Keratinocyte (primary cell): ENCODE data around the gene MICALL2. TPM values are rescaled to one million over a fixed set of nuclear protein-coding genes. Genes with fewer than 3 reads are reported as not detected.

Source experiments
- DNase-seq: peaks from one replicate; pipeline ENCODE4 v3.0.0-alpha.2; 2011; ENCODE audit warnings: low read depth, missing footprints, low spot score
- FAIRE-seq: peaks from 2 replicates; lab custom pipeline; 2011; peaks lifted over from hg19 to GRCh38; lab: Jason Lieb, UNC
- H2AFZ ChIP-seq: 2 replicates; pipeline ENCODE4 v1.6.0; 2012; ENCODE audit warnings: low read length, control low read depth, inconsistent platforms; ENCODE audit not compliant: control insufficient read depth
- H3K27ac ChIP-seq: 2 replicates; pipeline ENCODE4 v1.5.1; 2011; ENCODE audit warnings: low read length; ENCODE audit not compliant: control insufficient read depth, insufficient read depth
- H3K27me3 ChIP-seq: 3 replicates; pipeline ENCODE4 v1.6.0; 2011; ENCODE audit warnings: low read length; ENCODE audit not compliant: control insufficient read depth, insufficient read depth; ENCODE audit errors: extremely low read depth
- H3K36me3 ChIP-seq, 2 experiments: 2 replicates in 1 of 2; 3 replicates in 1 of 2; pipeline ENCODE4 v1.5.1; 2011; ENCODE audit warnings: low read length in 2 of 2, mild to moderate bottlenecking in 1 of 2; ENCODE audit not compliant: control insufficient read depth in 2 of 2, insufficient read depth in 2 of 2; ENCODE audit errors: extremely low read depth in 1 of 2
- H3K4me1 ChIP-seq: 3 replicates; pipeline ENCODE4 v1.5.1; 2011; ENCODE audit warnings: low read length; ENCODE audit not compliant: control insufficient read depth, insufficient read depth; ENCODE audit errors: extremely low read depth
- H3K4me2 ChIP-seq: 3 replicates; pipeline ENCODE4 v1.6.0; 2011; ENCODE audit warnings: low read depth, low read length; ENCODE audit not compliant: control insufficient read depth, insufficient read depth; ENCODE audit errors: extremely low read depth
- H3K4me3 ChIP-seq, 3 experiments: fragments of 200-600 bp in 1 of 3; sonication (generic) in 1 of 3; 2 replicates in 2 of 3; 3 replicates in 1 of 3; pipeline ENCODE4 v1.5.1; 2011 to 2016; ENCODE audit warnings: low read length in 3 of 3, mild to moderate bottlenecking in 3 of 3, control low read depth in 2 of 3, inconsistent platforms in 1 of 3, low read depth in 1 of 3, mixed read lengths in 1 of 3, mixed run types in 1 of 3, moderate library complexity in 1 of 3; ENCODE audit not compliant: control insufficient read depth in 2 of 3, insufficient read depth in 2 of 3; ENCODE audit errors: extremely low read depth in 1 of 3
- H3K79me2 ChIP-seq: 2 replicates; pipeline ENCODE4 v1.6.0; 2012; ENCODE audit warnings: low read length; ENCODE audit not compliant: control insufficient read depth, insufficient read depth
- H3K9ac ChIP-seq: 3 replicates; pipeline ENCODE4 v1.6.0; 2011; ENCODE audit warnings: low read length; ENCODE audit not compliant: control insufficient read depth, insufficient read depth; ENCODE audit errors: extremely low read depth
- H3K9me1 ChIP-seq: 3 replicates; pipeline ENCODE4 v1.6.0; 2011; ENCODE audit warnings: low read length; ENCODE audit not compliant: control insufficient read depth, insufficient read depth; ENCODE audit errors: extremely low read depth
- H3K9me3 ChIP-seq: 2 replicates; pipeline ENCODE4 v1.5.1; 2012; ENCODE audit warnings: low read depth, low read length; ENCODE audit not compliant: control insufficient read depth
- H4K20me1 ChIP-seq: 3 replicates; pipeline ENCODE4 v1.6.0; 2011; ENCODE audit warnings: low read length; ENCODE audit not compliant: control insufficient read depth, insufficient read depth; ENCODE audit errors: extremely low read depth
- EZH2 ChIP-seq: IDR thresholded peaks from one replicate; pipeline ENCODE4 v1.6.1; 2012; ENCODE audit warnings: inconsistent platforms, mild to moderate bottlenecking, low read length, moderate library complexity
- dilution Hi-C: fragments of 300-500 bp; cut with MboI; formaldehyde crosslinking; loops from one replicate; pipeline ENCODE4 v1.7.0; 2020; ENCODE audit warnings: low sequenced_read_pairs; ENCODE audit not compliant: extremely low pct_ligation_motif_present
- polyA plus RNA-seq, 5 experiments: library from polyadenylated mRNA; depleted of rRNA in 3 of 5; stranded (reverse) in 3 of 5; stranded (forward) in 1 of 5; unstranded in 1 of 5; fragments of >200 nt; gene quantifications; 1 replicate in 1 of 5; 2 replicates in 3 of 5; 3 replicates in 1 of 5; pipeline versions ENCODE4 v1.2.1 to v1.2.3, GENCODE V29; 2011 to 2012; ENCODE audit warnings: missing spikeins in 2 of 5, low read depth in 1 of 5, low replicate concordance in 1 of 5
- TF ChIP-seq, protein P1 (sequence below), 3 experiments: IDR thresholded peaks in 1 of 3; conservative IDR thresholded peaks in 1 of 3; optimal IDR thresholded peaks in 1 of 3; 2 replicates in 2 of 3; 3 replicates in 1 of 3; pipeline versions ENCODE3 to v1.5.1; 2011; ENCODE audit warnings: low read length in 3 of 3, mild to moderate bottlenecking in 3 of 3, moderate library complexity in 2 of 3, control low read depth in 1 of 3, inconsistent platforms in 1 of 3; ENCODE audit not compliant: insufficient read depth in 2 of 3; ENCODE audit errors: extremely low read depth in 1 of 3

Gene MICALL2
- polyA plus RNA-seq, 1 donor (not counting 4 experiments of a cell fraction or from before 2014, with no cell fraction given) = 10.4 TPM

DNA sequence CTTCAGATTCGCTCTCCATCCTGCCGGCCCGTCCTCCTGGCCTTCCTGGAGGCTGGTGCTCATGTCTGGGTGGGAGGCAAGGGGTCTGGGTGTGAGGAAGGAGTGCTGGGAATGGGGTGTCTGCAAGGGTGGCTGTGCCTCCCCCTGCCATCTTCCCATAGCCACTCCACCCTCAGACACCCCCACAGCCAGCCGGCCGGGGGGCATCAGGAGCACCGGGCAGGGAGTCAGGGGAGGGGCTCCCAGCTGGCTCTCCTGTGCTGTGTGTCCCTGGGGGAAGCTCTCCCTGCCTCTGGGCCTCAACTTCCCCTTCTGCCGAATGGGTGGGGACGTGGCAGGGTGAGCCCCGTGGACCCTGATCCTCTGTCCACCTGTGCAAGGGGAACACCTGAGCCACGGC, 18.6 kb downstream of the MICALL2 start:
- H3K36me3 ChIP-seq = peaks cover 0 to 33% of the 10 kb centered on the region in 2 experiments
- no peak overlapping the region for H3K9ac ChIP-seq

GRCh38 chr7:1439373-1440363, 19.6 kb downstream of the MICALL2 start:
- H3K9me1 ChIP-seq = no peaks in the 10 kb centered on the region
- H3K9me3 ChIP-seq = no peaks in the 10 kb centered on the region
- H3K9ac ChIP-seq = no peak overlapping the region
- DNase-seq (no peak), FAIRE-seq (no peak)
- dilution Hi-C loops = no loop called here
- no peaks in the 10 kb centered on the region for H3K4me1 ChIP-seq
- H4K20me1 ChIP-seq = peaks cover 2% of the 10 kb centered on the region
- H3K27me3 ChIP-seq = no peaks in the 10 kb centered on the region
- no peak overlapping the region for H3K27ac ChIP-seq
- no peak overlapping the region for H3K4me2 ChIP-seq
- H3K36me3 ChIP-seq = peaks cover 4 to 36% of the 10 kb centered on the region in 2 experiments
- TF ChIP-seq, protein P1, sequence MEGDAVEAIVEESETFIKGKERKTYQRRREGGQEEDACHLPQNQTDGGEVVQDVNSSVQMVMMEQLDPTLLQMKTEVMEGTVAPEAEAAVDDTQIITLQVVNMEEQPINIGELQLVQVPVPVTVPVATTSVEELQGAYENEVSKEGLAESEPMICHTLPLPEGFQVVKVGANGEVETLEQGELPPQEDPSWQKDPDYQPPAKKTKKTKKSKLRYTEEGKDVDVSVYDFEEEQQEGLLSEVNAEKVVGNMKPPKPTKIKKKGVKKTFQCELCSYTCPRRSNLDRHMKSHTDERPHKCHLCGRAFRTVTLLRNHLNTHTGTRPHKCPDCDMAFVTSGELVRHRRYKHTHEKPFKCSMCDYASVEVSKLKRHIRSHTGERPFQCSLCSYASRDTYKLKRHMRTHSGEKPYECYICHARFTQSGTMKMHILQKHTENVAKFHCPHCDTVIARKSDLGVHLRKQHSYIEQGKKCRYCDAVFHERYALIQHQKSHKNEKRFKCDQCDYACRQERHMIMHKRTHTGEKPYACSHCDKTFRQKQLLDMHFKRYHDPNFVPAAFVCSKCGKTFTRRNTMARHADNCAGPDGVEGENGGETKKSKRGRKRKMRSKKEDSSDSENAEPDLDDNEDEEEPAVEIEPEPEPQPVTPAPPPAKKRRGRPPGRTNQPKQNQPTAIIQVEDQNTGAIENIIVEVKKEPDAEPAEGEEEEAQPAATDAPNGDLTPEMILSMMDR (optimal IDR thresholded peaks at IDR 0.05 in 1 of 3, IDR thresholded peaks at IDR 0.05 in 1 of 3, conservative IDR thresholded peaks at IDR 0.05 in 1 of 3; ENCODE audit: extremely low read depth in 1 of 3, insufficient read depth in 2 of 3, low read length in 3 of 3) = peak in 1 of 3 experiments; percentile 11
- TF ChIP-seq EZH2 = no peak
- H2AFZ ChIP-seq = no peak overlapping the region
- H3K4me3 ChIP-seq = no peak overlapping the region
- no peaks in the 10 kb centered on the region for H3K79me2 ChIP-seq

More for the DNA sequence above, 18.6 kb downstream of the MICALL2 start:
- H3K4me3 ChIP-seq = no peak overlapping the region
- no peak overlapping the region for H3K27ac ChIP-seq
- H4K20me1 ChIP-seq = peaks cover 2% of the 10 kb centered on the region
- H3K4me2 ChIP-seq = no peak overlapping the region
- H3K9me1 ChIP-seq = no peaks in the 10 kb centered on the region
- H3K4me1 ChIP-seq = no peaks in the 10 kb centered on the region
- FAIRE-seq (no peak), DNase-seq (no peak)
- no peak overlapping the region for H2AFZ ChIP-seq
- H3K27me3 ChIP-seq = no peaks in the 10 kb centered on the region
- dilution Hi-C loops = no loop called here
- no peaks in the 10 kb centered on the region for H3K9me3 ChIP-seq
- TF ChIP-seq, protein P1 (optimal IDR thresholded peaks at IDR 0.05 in 1 of 3, IDR thresholded peaks at IDR 0.05 in 1 of 3, conservative IDR thresholded peaks at IDR 0.05 in 1 of 3; ENCODE audit: extremely low read depth in 1 of 3, insufficient read depth in 2 of 3, low read length in 3 of 3) = no peak
- no peak for TF ChIP-seq EZH2
- no peaks in the 10 kb centered on the region for H3K79me2 ChIP-seq
